HG02571 (cell line): Measurements from ENCODE around the gene GPR52.

Source experiments
- ATAC-seq: cut with Tn5 transposase; IDR thresholded peaks from one replicate; pipeline ENCODE4 v1.9.1; 2021; ENCODE audit warnings: mild to moderate bottlenecking, moderate library complexity; ENCODE audit not compliant: unreplicated experiment

GPR52 gene

DNA sequence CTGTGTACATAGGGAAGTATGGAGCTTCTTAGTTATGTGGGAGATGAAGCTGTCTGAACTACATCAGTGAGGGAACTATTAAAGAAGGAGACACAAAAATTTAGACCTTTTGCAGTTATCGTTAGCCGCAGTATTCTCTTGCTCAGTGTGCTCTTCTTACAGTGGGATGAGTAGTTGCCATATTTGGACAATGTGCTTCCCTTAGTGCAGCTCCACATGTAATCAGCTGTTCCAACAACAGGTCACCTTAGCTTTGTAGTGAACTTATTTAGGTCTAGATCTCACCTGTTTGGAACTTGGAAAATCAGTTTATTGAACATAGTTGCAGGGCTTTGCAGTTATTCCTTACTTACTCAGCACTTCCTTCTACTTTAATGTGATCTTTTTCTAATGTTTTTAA is 18.1 kb downstream of the GPR52 start:
- no peak for ATAC-seq

GRCh38 chr1:174466607-174467006 is 18.8 kb downstream of the GPR52 start:
- ATAC-seq: no peak

DNA sequence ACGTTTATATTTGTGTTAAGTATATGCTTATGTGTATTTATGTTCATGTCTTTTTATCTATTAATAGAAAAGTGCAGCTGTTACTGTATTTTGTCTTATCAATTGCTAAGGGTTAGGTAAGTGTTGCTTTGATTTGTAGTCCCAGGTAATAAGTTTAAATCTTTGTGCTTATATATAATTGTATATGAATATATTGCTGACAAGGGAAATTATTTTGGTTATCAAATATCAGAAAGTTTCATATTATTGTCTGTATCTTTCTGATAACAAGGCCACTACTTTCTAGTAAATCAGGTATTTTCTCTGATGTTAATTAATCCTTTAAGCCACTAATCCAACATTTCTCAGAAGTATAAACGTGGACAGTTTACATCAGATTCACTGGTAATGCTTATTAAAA is 21.3 kb downstream of the GPR52 start:
- no peak for ATAC-seq

GRCh38 chr1:174469687-174470086 is 21.9 kb downstream of the GPR52 start:
- no peak for ATAC-seq

DNA sequence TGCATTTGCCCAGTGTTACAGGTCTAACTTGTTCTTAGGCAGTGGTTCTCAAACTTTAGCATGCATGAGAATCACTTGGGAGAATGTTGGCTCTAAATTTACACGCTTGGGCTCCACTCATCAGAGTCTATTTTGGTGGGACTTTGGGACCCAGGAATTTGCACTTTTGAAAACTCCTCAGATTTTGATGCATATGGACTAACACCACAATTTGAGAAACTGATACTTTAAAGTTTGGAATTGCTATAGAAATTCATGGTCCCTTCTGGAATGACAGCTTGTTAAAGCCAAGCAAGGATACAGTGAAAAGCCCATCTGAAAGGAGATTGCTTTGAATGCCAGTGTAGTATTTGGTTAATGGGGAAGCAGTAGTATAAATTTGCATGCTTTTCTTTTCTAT is 31.5 kb downstream of the GPR52 start:
- no peak for ATAC-seq

GRCh38 chr1:174480324-174480723 is 32.6 kb downstream of the GPR52 start:
- ATAC-seq: no peak

GRCh38 chr1:174491606-174492005 is 43.8 kb downstream of the GPR52 start:
- ATAC-seq: no peak

GRCh38 chr1:174497478-174497877 is 49.7 kb downstream of the GPR52 start:
- no peak for ATAC-seq
